ENCODE data around the gene CD38.

DNA sequence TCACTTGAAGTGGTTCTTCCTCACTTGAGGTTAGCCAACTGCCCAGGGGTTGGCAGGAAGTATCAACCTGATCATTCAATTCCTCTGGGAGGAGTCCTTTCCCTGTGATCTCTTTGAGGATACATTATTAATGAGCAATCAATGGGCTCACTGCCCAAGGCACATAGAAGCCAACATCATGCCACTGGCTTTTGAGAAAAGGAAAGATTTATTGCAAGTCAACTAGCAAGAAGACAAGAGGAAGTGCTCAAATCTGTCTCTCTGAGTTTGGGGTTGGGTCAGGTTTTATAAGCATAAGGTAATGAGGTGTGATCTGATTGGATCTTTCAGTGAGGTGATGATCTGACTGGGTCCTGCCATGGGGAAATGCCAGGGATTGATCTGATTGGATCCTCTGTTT is 120.8 kb downstream of the CD38 start:
- TF ChIP-seq, protein P1, sequence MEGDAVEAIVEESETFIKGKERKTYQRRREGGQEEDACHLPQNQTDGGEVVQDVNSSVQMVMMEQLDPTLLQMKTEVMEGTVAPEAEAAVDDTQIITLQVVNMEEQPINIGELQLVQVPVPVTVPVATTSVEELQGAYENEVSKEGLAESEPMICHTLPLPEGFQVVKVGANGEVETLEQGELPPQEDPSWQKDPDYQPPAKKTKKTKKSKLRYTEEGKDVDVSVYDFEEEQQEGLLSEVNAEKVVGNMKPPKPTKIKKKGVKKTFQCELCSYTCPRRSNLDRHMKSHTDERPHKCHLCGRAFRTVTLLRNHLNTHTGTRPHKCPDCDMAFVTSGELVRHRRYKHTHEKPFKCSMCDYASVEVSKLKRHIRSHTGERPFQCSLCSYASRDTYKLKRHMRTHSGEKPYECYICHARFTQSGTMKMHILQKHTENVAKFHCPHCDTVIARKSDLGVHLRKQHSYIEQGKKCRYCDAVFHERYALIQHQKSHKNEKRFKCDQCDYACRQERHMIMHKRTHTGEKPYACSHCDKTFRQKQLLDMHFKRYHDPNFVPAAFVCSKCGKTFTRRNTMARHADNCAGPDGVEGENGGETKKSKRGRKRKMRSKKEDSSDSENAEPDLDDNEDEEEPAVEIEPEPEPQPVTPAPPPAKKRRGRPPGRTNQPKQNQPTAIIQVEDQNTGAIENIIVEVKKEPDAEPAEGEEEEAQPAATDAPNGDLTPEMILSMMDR (IDR thresholded peaks at IDR 0.05), result no peak
- no peak for TF ChIP-seq POLR2A (IDR thresholded peaks at IDR 0.05)

Data from heart left ventricle (tissue), 13 donors.